Trophoblast cell (in vitro differentiated cells and primary cell): Measurements from ENCODE around the gene FBLL1.

Source experiments
- DNase-seq, 2 donors: peaks; one replicate each; pipeline ENCODE4 v3.0.0-alpha.2; 2016
- H2AFZ ChIP-seq: 2 replicates; pipeline ENCODE4 v1.6.1; 2013; ENCODE audit warnings: low read length, moderate library complexity, mild to moderate bottlenecking; ENCODE audit not compliant: insufficient read depth, poor library complexity
- H2AK5ac ChIP-seq: 2 replicates; pipeline ENCODE4 v1.6.1; 2013; ENCODE audit warnings: mild to moderate bottlenecking, low read length
- H2BK120ac ChIP-seq: 2 replicates; pipeline ENCODE4 v1.6.1; 2013; ENCODE audit warnings: low read length, mild to moderate bottlenecking, moderate library complexity; ENCODE audit not compliant: insufficient read depth, poor library complexity
- H2BK12ac ChIP-seq: 2 replicates; pipeline ENCODE4 v1.6.1; 2013; ENCODE audit warnings: mild to moderate bottlenecking, low read length, moderate library complexity
- H2BK5ac ChIP-seq: 2 replicates; pipeline ENCODE4 v1.6.1; 2013; ENCODE audit warnings: low read length, low read depth, moderate library complexity, mild to moderate bottlenecking; ENCODE audit not compliant: poor library complexity
- H3K14ac ChIP-seq: 2 replicates; pipeline ENCODE4 v1.6.1; 2013; ENCODE audit warnings: mild to moderate bottlenecking, low read length
- H3K18ac ChIP-seq: 2 replicates; pipeline ENCODE4 v1.6.1; 2013; ENCODE audit warnings: mild to moderate bottlenecking, low read length
- H3K23ac ChIP-seq: 2 replicates; pipeline ENCODE4 v1.6.1; 2013; ENCODE audit warnings: low read length
- H3K27ac ChIP-seq: 2 replicates; pipeline ENCODE4 v1.5.1; 2013; ENCODE audit warnings: low read depth, mild to moderate bottlenecking, inconsistent platforms, low read length, moderate library complexity
- H3K27me3 ChIP-seq: 2 replicates; pipeline ENCODE4 v1.6.1; 2013; ENCODE audit warnings: inconsistent platforms, mild to moderate bottlenecking, low read length, moderate library complexity; ENCODE audit not compliant: insufficient read depth
- H3K36me3 ChIP-seq, 2 experiments: 1 replicate in 1 of 2; 2 replicates in 1 of 2; pipeline ENCODE4 v1.6.1; 2013; ENCODE audit warnings: low read length in 2 of 2, mild to moderate bottlenecking in 2 of 2, moderate library complexity in 1 of 2; ENCODE audit not compliant: insufficient read depth in 2 of 2, control insufficient read depth in 1 of 2
- H3K4ac ChIP-seq: 2 replicates; pipeline ENCODE4 v1.6.1; 2013; ENCODE audit warnings: low read depth, mild to moderate bottlenecking, low read length, moderate library complexity
- H3K4me1 ChIP-seq, 2 experiments: 1 replicate in 1 of 2; 2 replicates in 1 of 2; pipeline ENCODE4 v1.6.1; 2013; ENCODE audit warnings: low read length in 2 of 2, mild to moderate bottlenecking in 2 of 2, moderate library complexity in 1 of 2; ENCODE audit not compliant: insufficient read depth in 2 of 2, control insufficient read depth in 1 of 2
- H3K4me2 ChIP-seq: 2 replicates; pipeline ENCODE4 v1.6.1; 2013; ENCODE audit warnings: inconsistent platforms, mild to moderate bottlenecking, low read length, moderate library complexity
- H3K4me3 ChIP-seq: 2 replicates; pipeline ENCODE4 v1.5.1; 2013; ENCODE audit warnings: mild to moderate bottlenecking, low read depth, low read length, inconsistent platforms
- H3K79me1 ChIP-seq: one replicate; pipeline ENCODE4 v1.6.1; 2013; ENCODE audit warnings: low read length
- H3K79me2 ChIP-seq: 2 replicates; pipeline ENCODE4 v1.6.1; 2013; ENCODE audit warnings: low read length, mild to moderate bottlenecking; ENCODE audit not compliant: control insufficient read depth, insufficient read depth, poor library complexity
- H3K9ac ChIP-seq: 2 replicates; pipeline ENCODE4 v1.6.1; 2013; ENCODE audit warnings: mild to moderate bottlenecking, low read length
- H3K9me3 ChIP-seq: 2 replicates; pipeline ENCODE4 v1.6.1; 2013; ENCODE audit warnings: low read depth, mild to moderate bottlenecking, control low read depth, inconsistent platforms, low read length; ENCODE audit not compliant: insufficient read depth
- H4K12ac ChIP-seq: 2 replicates; pipeline ENCODE4 v1.6.1; 2013; ENCODE audit warnings: low read depth, mild to moderate bottlenecking, low read length, moderate library complexity
- H4K8ac ChIP-seq: 2 replicates; pipeline ENCODE4 v1.6.1; 2013; ENCODE audit warnings: low read depth, mild to moderate bottlenecking, low read length, moderate library complexity
- H4K91ac ChIP-seq: one replicate; pipeline ENCODE4 v1.6.1; 2013; ENCODE audit warnings: low read depth, mild to moderate bottlenecking, low read length, moderate library complexity
- WGBS: extraction: QIAGEN DNeasy Blood & Tissue Kit; methylation state at CpG from one replicate; pipeline ENCODE4 v1.1.7; 2013; ENCODE audit warnings: missing lambda C conversion rate; ENCODE audit not compliant: insufficient read length, insufficient coverage; ENCODE audit errors: extremely low coverage; 5-methylcytosine and 5-hydroxymethylcytosine counted together

Gene FBLL1

DNA sequence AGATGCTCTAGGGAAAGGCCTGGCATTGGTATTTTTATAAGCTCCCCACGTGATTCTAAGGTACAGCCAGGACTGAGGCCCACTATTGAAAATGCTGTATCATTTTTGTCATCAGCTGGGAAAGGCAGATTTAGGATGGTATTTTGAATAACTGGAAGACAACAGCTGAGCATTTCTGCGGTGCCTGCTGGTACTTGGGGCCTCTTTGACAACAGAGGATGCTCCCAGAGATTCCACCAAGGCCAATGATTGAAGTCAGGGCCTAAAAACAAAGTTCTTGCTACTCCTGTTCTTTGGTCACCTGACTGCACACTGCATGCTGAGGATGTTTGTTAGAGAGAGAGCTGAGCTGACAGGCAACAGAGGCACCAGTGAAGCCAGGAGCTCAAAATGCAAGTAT is 8.1 kb downstream of the FBLL1 start:
- H2BK12ac ChIP-seq, result no peak overlapping the region
- no peak overlapping the region for H4K8ac ChIP-seq
- H4K12ac ChIP-seq, result no peak overlapping the region
- H3K4ac ChIP-seq, result no peak overlapping the region
- H3K4me1 ChIP-seq, result no peaks in the 10 kb centered on the region
- no peaks in the 10 kb centered on the region for H3K79me2 ChIP-seq
- H2AK5ac ChIP-seq, result no peak overlapping the region
- no peak overlapping the region for H2BK5ac ChIP-seq
- no peak overlapping the region for H3K9ac ChIP-seq
- H3K4me3 ChIP-seq, result no peak overlapping the region
- no peak overlapping the region for H4K91ac ChIP-seq
- H3K36me3 ChIP-seq, result no peaks in the 10 kb centered on the region
- no peaks in the 10 kb centered on the region for H3K79me1 ChIP-seq
- no peak for DNase-seq
- no peak overlapping the region for H3K23ac ChIP-seq
- no peaks in the 10 kb centered on the region for H3K9me3 ChIP-seq
- H3K27ac ChIP-seq, result no peak overlapping the region
- H2AFZ ChIP-seq, result no peak overlapping the region
- H3K14ac ChIP-seq, result no peak overlapping the region
- H2BK120ac ChIP-seq, result no peak overlapping the region
- no peak overlapping the region for H3K4me2 ChIP-seq
- WGBS, result no CpG with 5 or more reads among the region's 2 CpGs
- H3K18ac ChIP-seq, result no peak overlapping the region
- H3K27me3 ChIP-seq, result no peaks in the 10 kb centered on the region

DNA sequence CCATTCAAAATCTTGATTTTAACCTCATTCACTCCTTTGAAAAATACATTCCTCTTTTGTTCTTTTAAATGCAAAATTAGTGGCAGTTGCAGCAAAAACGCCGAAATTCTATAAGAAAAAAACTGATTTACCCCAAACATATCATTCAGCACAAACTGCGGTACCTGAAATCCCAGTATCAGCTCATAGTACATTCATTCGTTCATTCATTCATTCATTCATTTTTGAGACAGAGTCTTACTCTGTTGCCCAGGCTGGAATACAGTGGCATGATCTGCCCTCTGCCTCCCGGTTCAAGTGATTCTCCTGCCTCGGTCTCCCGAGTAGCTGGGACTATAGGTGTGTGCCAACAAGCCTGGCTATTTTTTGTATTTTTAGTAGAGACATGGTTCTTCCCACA is 20.4 kb downstream of the FBLL1 start:
- Histone ChIP-seq H2AK5ac (no peak overlapping the region), H3K27me3 (no peaks in the 10 kb centered on the region), H2BK12ac (no peak overlapping the region), H3K79me1 (no peaks in the 10 kb centered on the region), H3K4me3 (no peak overlapping the region), H3K23ac (no peak overlapping the region), H3K4ac (no peak overlapping the region), H3K18ac (no peak overlapping the region), H4K12ac (no peak overlapping the region), H2BK120ac (no peak overlapping the region), H3K9me3 (no peaks in the 10 kb centered on the region), H2BK5ac (no peak overlapping the region), H3K4me2 (no peak overlapping the region), H3K14ac (no peak overlapping the region), H3K79me2 (no peaks in the 10 kb centered on the region), H3K9ac (no peak overlapping the region), H3K4me1 (no peaks in the 10 kb centered on the region), H4K91ac (no peak overlapping the region), H3K36me3 (peaks cover 6 to 18% of the 10 kb centered on the region in 2 experiments), H2AFZ (no peak overlapping the region), H4K8ac (no peak overlapping the region), H3K27ac (no peak overlapping the region)
- DNase-seq, result no peak
- no CpG with 5 or more reads among the region's 7 CpGs for WGBS

DNA sequence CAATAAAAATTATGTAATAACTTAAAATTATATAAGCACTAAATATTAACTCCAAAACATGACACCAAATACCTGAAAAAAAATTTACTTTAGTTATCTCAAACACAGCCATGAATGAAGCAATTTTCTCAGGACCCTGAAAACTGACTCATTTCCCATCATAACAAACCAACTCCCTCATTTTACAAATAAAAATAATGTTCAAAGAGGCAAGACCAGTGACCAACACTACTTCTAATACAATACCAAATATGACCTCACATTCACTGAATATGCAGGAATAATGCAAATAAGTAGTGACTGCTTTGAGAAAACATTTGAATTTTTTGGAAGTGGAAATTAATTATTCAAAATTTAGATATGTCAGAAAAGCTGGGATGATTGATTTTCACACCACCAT is 21.6 kb downstream of the FBLL1 start:
- no peak overlapping the region for H2AK5ac ChIP-seq
- H4K12ac ChIP-seq, result no peak overlapping the region
- H2BK120ac ChIP-seq, result no peak overlapping the region
- H4K91ac ChIP-seq, result no peak overlapping the region
- H3K18ac ChIP-seq, result no peak overlapping the region
- no peaks in the 10 kb centered on the region for H3K79me1 ChIP-seq
- H3K9me3 ChIP-seq, result no peaks in the 10 kb centered on the region
- H3K27ac ChIP-seq, result no peak overlapping the region
- H3K79me2 ChIP-seq, result no peaks in the 10 kb centered on the region
- peaks cover 10 to 18% of the 10 kb centered on the region in 2 experiments for H3K36me3 ChIP-seq
- no peak overlapping the region for H3K14ac ChIP-seq
- H3K4me2 ChIP-seq, result no peak overlapping the region
- H2BK5ac ChIP-seq, result no peak overlapping the region
- DNase-seq, result no peak
- H3K23ac ChIP-seq, result no peak overlapping the region
- no peak overlapping the region for H3K4ac ChIP-seq
- H3K4me1 ChIP-seq, result no peaks in the 10 kb centered on the region
- H4K8ac ChIP-seq, result no peak overlapping the region
- no peak overlapping the region for H3K4me3 ChIP-seq
- H2AFZ ChIP-seq, result no peak overlapping the region
- no peak overlapping the region for H2BK12ac ChIP-seq
- H3K9ac ChIP-seq, result no peak overlapping the region
- no peaks in the 10 kb centered on the region for H3K27me3 ChIP-seq

DNA sequence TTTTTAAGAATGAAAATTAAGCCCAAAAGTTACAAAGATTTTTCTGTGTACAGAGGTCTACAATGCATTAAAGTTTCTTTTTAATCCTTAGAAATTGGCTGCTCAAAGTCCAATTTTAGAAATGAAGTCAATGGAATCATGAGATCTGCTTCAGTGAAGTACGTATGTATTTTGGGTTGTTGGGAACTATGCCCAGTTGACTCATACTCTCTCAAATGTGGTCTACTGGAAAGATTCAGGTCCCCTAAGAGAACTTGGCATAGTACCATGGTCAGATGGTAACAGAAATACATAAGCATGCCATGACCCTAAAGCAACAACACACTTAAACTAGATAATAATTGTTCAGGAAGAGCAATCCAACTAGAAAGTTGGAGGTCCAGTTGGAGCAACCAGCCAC is 23.0 kb downstream of the FBLL1 start:
- H3K23ac ChIP-seq, result no peak overlapping the region

More for the DNA sequence above, 23.0 kb downstream of the FBLL1 start:
- no peaks in the 10 kb centered on the region for H3K4me1 ChIP-seq
- no peak overlapping the region for H2AK5ac ChIP-seq
- H3K18ac ChIP-seq, result no peak overlapping the region
- no peaks in the 10 kb centered on the region for H3K79me2 ChIP-seq
- no peak overlapping the region for H3K14ac ChIP-seq
- H2AFZ ChIP-seq, result no peak overlapping the region
- no peaks in the 10 kb centered on the region for H3K9me3 ChIP-seq
- H3K27ac ChIP-seq, result no peak overlapping the region
- H3K27me3 ChIP-seq, result no peaks in the 10 kb centered on the region
- H4K12ac ChIP-seq, result no peak overlapping the region
- no CpG with 5 or more reads among the region's 1 CpG for WGBS
- H2BK12ac ChIP-seq, result no peak overlapping the region
- H3K9ac ChIP-seq, result no peak overlapping the region
- H4K91ac ChIP-seq, result no peak overlapping the region
- H3K4ac ChIP-seq, result no peak overlapping the region
- H3K79me1 ChIP-seq, result no peaks in the 10 kb centered on the region
- peaks cover 10 to 24% of the 10 kb centered on the region in 2 experiments for H3K36me3 ChIP-seq
- H2BK120ac ChIP-seq, result no peak overlapping the region
- no peak overlapping the region for H3K4me2 ChIP-seq
- H2BK5ac ChIP-seq, result no peak overlapping the region
- H3K4me3 ChIP-seq, result no peak overlapping the region
- no peak overlapping the region for H4K8ac ChIP-seq
- no peak for DNase-seq
